Mucosa of descending colon (tissue), 3 donors: ENCODE results near the gene MSI1. TPM values are rescaled to one million over a fixed set of nuclear protein-coding genes. Genes with fewer than 3 reads are reported as not detected.

Source experiments
- ATAC-seq: fragments of 200-7000 bp; cut with Tn5 transposase; one replicate; pipeline ENCODE4 v1.9.1; 2020; ENCODE audit warnings: mild to moderate bottlenecking, moderate library complexity
- DNase-seq, 3 donors: peaks; one replicate each; pipeline ENCODE4 v3.0.0-alpha.2; 2020
- H3K36me3 ChIP-seq: fragments of 200-600 bp; one replicate; pipeline ENCODE4 v1.8.0; 2021; ENCODE audit warnings: low read depth, mild to moderate bottlenecking
- H3K4me1 ChIP-seq: fragments of 200-600 bp; one replicate; pipeline ENCODE4 v1.8.0; 2021; ENCODE audit warnings: low read depth, mild to moderate bottlenecking
- H3K4me3 ChIP-seq: fragments of 200-600 bp; one replicate; pipeline ENCODE4 v1.8.0; 2021; ENCODE audit warnings: mild to moderate bottlenecking
- H3K9me3 ChIP-seq: fragments of 200-600 bp; one replicate; pipeline ENCODE4 v1.8.0; 2021; ENCODE audit warnings: mild to moderate bottlenecking
- CTCF ChIP-seq: fragments of 200-600 bp; IDR thresholded peaks from one replicate; pipeline ENCODE4 v1.8.0; 2022; ENCODE audit warnings: antibody characterized with exemption, mild to moderate bottlenecking
- intact Hi-C, 2 donors: fragments of 100-400 bp; cut with DNase I in 1 of 2; cut with micrococcal nuclease in 1 of 2; formaldehyde crosslinking; loops; one replicate each; pipeline versions ENCODE4 v1.11.0 to v1.11.1; 2022; cut with DNase I, micrococcal nuclease
- total RNA-seq, 3 donors: library from RNA; stranded (reverse); fragmentation: NEBNext Ultra II Directional in 2 of 3; extraction: Animal tissue kit (Norgen Biotek cat#: 25700) in 2 of 3; gene quantifications; one replicate each; pipeline versions ENCODE4 v1.2.1 to v1.2.4, GENCODE V29; 2021 to 2023
- donor health status: DM: no; HTN: no; CAD: no; lungs with moderate emphysema.
- donor health status: DM: no; HTN: no; CAD: no.
- donor health status: DM: no; HTN: yes; CAD: no.

MSI1 gene
- total RNA-seq, 3 donors from 2014 or later = 3.7 to 6.3 (median 3.8) TPM

DNA sequence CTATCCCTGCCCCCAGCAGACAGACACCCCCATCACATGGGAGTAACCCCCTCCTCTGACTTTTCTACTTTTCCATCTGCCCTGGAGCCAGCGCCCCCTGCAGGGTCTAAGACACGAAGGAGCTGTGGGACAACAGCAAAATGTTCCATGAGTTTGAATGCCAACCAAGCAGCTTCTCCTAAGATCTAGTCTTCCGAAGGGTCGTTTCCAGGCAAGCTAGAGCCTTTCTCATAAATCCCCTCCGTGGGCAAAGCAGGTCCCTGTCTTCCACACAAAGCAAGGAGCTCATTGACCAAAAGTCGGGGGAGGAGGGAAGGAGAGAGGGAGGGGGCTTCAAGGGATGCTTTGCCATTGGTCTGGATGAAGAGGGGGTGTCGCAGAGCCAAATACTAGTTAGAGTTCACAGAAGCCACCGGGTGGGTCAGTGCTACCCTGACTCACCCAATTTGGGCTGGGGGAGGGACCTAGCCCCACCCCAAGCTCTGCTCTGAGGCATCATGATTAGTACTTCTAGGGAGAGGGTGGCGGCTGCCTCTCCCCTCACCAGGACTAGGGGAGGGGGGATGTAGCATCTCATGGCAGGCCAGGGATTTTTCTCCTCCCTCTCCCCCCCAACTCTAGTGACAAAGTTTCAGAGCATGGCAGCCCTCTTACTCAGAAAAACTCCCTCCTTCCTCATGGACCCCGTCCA is 1.6 kb downstream of the MSI1 start:
- DNase-seq (peak in 2 of 3 donors; percentile 49 to 51), ATAC-seq (no peak)
- H3K4me3 ChIP-seq = no peak overlapping the region
- peaks cover 38% of the 10 kb centered on the region for H3K4me1 ChIP-seq
- H3K9me3 ChIP-seq = no peaks in the 10 kb centered on the region
- intact Hi-C loops = no loop called here
- H3K36me3 ChIP-seq = no peaks in the 10 kb centered on the region
- TF ChIP-seq CTCF = no peak

- no peaks in the 10 kb centered on the region for H3K36me3 ChIP-seq
- ATAC-seq = no peak
- TF ChIP-seq CTCF = no peak
- no peak overlapping the region for H3K4me3 ChIP-seq
- no peak for DNase-seq
- intact Hi-C loops = no loop called here
- H3K9me3 ChIP-seq = no peaks in the 10 kb centered on the region
- H3K4me1 ChIP-seq = peaks cover 38% of the 10 kb centered on the region
Observed at GRCh38 chr12:120366845-120367232, 2.1 kb downstream of the MSI1 start.

DNA sequence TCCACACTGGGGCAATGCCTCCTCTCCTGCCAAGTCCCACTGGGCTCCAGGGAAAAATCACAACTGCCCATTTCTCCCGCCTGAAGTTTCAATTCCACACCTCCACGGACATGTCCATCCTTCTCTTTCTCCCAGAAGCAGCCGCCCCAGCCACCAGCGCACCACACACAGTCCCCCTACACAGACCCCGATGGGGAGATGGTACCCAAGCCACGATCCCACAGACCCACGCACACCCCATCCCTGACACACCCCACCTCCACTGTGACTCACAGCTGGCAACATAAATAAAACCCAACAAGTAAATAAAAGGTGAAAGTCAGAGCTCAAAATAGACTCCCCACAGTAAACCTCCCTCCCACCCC is 2.6 kb downstream of the MSI1 start:
- ATAC-seq (peak; percentile 3), DNase-seq (no peak)
- TF ChIP-seq CTCF = no peak
- H3K9me3 ChIP-seq = no peaks in the 10 kb centered on the region
- no peaks in the 10 kb centered on the region for H3K36me3 ChIP-seq
- no peak overlapping the region for H3K4me3 ChIP-seq
- intact Hi-C loops = no loop called here
- H3K4me1 ChIP-seq = peaks cover 38% of the 10 kb centered on the region

DNA sequence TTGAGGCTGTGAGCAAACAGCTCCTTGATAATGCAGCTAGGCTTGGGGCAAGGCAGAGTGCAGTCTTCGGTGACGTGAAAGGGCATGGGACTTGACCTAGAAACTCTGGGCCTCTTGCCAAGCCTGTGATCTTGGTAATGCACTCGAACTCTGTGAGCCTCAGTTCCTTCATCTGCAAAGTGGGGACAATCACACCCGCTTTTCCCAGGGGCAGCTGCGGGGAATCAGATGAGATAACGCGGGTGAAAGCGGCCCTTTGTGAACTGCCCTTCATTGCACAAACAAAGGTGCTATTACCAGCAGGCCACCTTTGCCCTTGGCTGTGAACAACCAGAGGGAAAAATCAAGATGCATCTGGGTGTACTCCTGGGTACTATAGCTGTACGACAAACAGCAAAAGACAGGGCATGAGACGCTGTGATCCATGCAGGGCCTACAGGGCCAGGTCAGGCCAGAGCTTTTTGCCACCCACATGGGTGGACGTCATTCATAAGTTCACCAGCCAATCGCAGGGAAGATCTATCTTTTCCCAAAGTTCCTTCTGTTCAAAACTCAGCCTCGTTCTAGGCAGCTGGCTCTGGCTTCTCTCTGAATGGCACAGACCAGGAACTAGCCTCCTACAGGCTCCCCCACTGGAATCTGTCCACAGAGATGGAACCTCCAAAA is 3.2 kb downstream of the MSI1 start:
- Histone ChIP-seq H3K4me1 (peaks cover 38% of the 10 kb centered on the region), H3K9me3 (no peaks in the 10 kb centered on the region), H3K4me3 (no peak overlapping the region), H3K36me3 (no peaks in the 10 kb centered on the region)
- intact Hi-C loops = no loop called here
- DNase-seq = peak; percentile 52 to 73 (median 70)
- TF ChIP-seq CTCF = no peak
- peak; percentile 77 for ATAC-seq

GRCh38 chr12:120364487-120364886 is 4.5 kb downstream of the MSI1 start:
- H3K9me3 ChIP-seq = no peaks in the 10 kb centered on the region
- H3K36me3 ChIP-seq = no peaks in the 10 kb centered on the region
- TF ChIP-seq CTCF = no peak
- H3K4me3 ChIP-seq = no peak overlapping the region
- intact Hi-C loops = no loop called here
- ATAC-seq (peak; percentile 42), DNase-seq (no peak)
- H3K4me1 ChIP-seq = peaks cover 34% of the 10 kb centered on the region
